ENCODE measurements around the gene MRPS18A. TPM values are rescaled to one million over a fixed set of nuclear protein-coding genes. Genes with fewer than 3 reads are reported as not detected.

Gene MRPS18A
- total and polyA plus RNA-seq, 2 of the 13 experiments (the other 11 are each of a cell fraction or from before 2014, with no cell fraction given): 87.8 to 89.1 TPM

GRCh38 chr6:43668151-43669028 is 19.2 kb downstream of the MRPS18A start (continued):
- TF ChIP-seq, protein P1, sequence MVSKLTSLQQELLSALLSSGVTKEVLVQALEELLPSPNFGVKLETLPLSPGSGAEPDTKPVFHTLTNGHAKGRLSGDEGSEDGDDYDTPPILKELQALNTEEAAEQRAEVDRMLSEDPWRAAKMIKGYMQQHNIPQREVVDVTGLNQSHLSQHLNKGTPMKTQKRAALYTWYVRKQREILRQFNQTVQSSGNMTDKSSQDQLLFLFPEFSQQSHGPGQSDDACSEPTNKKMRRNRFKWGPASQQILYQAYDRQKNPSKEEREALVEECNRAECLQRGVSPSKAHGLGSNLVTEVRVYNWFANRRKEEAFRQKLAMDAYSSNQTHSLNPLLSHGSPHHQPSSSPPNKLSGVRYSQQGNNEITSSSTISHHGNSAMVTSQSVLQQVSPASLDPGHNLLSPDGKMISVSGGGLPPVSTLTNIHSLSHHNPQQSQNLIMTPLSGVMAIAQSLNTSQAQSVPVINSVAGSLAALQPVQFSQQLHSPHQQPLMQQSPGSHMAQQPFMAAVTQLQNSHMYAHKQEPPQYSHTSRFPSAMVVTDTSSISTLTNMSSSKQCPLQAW (CRISPR knock-in tag; IDR thresholded peaks at IDR 0.05): peak; percentile 95; the same call in 1 of the 2 replicates
- TF ChIP-seq ZNF570 (CRISPR knock-in tag; IDR thresholded peaks at IDR 0.05; ENCODE audit: borderline replicate concordance): no peak
- no peak for TF ChIP-seq HMG20A (CRISPR knock-in tag; IDR thresholded peaks at IDR 0.05; ENCODE audit: borderline replicate concordance)
- TF ChIP-seq ZNF672 (CRISPR knock-in tag; IDR thresholded peaks at IDR 0.05): no peak
- TF ChIP-seq DDIT3 (CRISPR knock-in tag; IDR thresholded peaks at IDR 0.05): no peak
- no peak for TF ChIP-seq AHDC1 (CRISPR knock-in tag; IDR thresholded peaks at IDR 0.05; ENCODE audit: borderline replicate concordance)
- TF ChIP-seq PHB2 (IDR thresholded peaks at IDR 0.05; ENCODE audit: partially characterized antibody): no peak
- TF ChIP-seq ZNF781 (CRISPR knock-in tag; IDR thresholded peaks at IDR 0.05; ENCODE audit: borderline replicate concordance, not compliant biosample characterization): peak; percentile 45
- TF ChIP-seq SP1 (IDR thresholded peaks at IDR 0.05): no peak
- TF ChIP-seq SP1 (CRISPR knock-in tag; IDR thresholded peaks at IDR 0.05): no peak; the same call in 1 of the 2 replicates
- no peak for TF ChIP-seq REST (IDR thresholded peaks at IDR 0.05; ENCODE audit: borderline replicate concordance in 1 of 2, low read depth in 1 of 2, low read length in 2 of 2)
- TF ChIP-seq KLF12 (CRISPR knock-in tag; IDR thresholded peaks at IDR 0.05; ENCODE audit: borderline replicate concordance): no peak
- no peak for TF ChIP-seq MTA3 (CRISPR knock-in tag; IDR thresholded peaks at IDR 0.05)
- no peak for TF ChIP-seq ZNF446 (CRISPR knock-in tag; IDR thresholded peaks at IDR 0.05)
- no peak for TF ChIP-seq NR2F1 (CRISPR knock-in tag; IDR thresholded peaks at IDR 0.05)

Measured in HepG2 (cell line).